Gastrocnemius medialis (tissue), 4 donors: Measurements from ENCODE around the gene SLC7A6. TPM values are rescaled to one million over a fixed set of nuclear protein-coding genes. Genes with fewer than 3 reads are reported as not detected.
A peak's percentile ranks its signal among the peaks of the same experiment; 100 is the strongest.

Experiments
- ATAC-seq, 2 donors: fragments of 150-250 bp; one replicate each; pipeline ENCODE4 v1.9.1; 2016
- DNase-seq, 2 donors: peaks; one replicate each; pipeline ENCODE4 v3.0.0-alpha.2; 2019
- H3K27ac ChIP-seq, 4 donors: fragments of 200-600 bp; sonication (generic); 1 replicate in 1 of 4; 2 replicates in 3 of 4; pipeline ENCODE4 v1.5.1; 2016 to 2018; ENCODE audit warnings: mild to moderate bottlenecking in 2 of 4, moderate library complexity in 1 of 4
- H3K27me3 ChIP-seq, 3 donors: fragments of 200-600 bp; sonication (generic) in 2 of 3; 1 replicate in 1 of 3; 2 replicates in 2 of 3; pipeline versions ENCODE4 v1.5.1 to v1.6.0; 2016 to 2019; ENCODE audit warnings: mild to moderate bottlenecking in 1 of 3, moderate library complexity in 1 of 3
- H3K36me3 ChIP-seq, 2 donors: fragments of 200-600 bp; sonication (generic) in 1 of 2; one replicate each; pipeline ENCODE4 v1.5.1; 2017 to 2018
- H3K4me1 ChIP-seq, 2 donors: fragments of 200-600 bp; sonication (generic) in 1 of 2; one replicate each; pipeline ENCODE4 v1.5.1; 2016 to 2017; ENCODE audit warnings: mild to moderate bottlenecking in 2 of 2
- H3K4me3 ChIP-seq, 4 donors: fragments of 200-600 bp; sonication (generic) in 3 of 4; 1 replicate in 1 of 4; 2 replicates in 3 of 4; pipeline ENCODE4 v1.5.1; 2016 to 2019; ENCODE audit warnings: mild to moderate bottlenecking in 2 of 4
- H3K9me3 ChIP-seq, 3 donors: fragments of 200-600 bp; sonication (generic) in 2 of 3; 1 replicate in 1 of 3; 2 replicates in 2 of 3; pipeline ENCODE4 v1.5.1; 2016 to 2019
- POLR2A ChIP-seq, 2 donors: fragments of 450-650 bp; IDR thresholded peaks; one replicate each; pipeline ENCODE4 v1.6.1; 2017; ENCODE audit warnings: antibody characterized with exemption in 2 of 2, mild to moderate bottlenecking in 2 of 2, moderate library complexity in 2 of 2
- in situ Hi-C, 4 donors: fragments of 200-750 bp; cut with MboI; loops; one replicate each; pipeline versions ENCODE4 v1.15.0 to v1.8.0; 2017; ENCODE audit warnings: low sequenced_read_pairs in 4 of 4
- intact Hi-C: fragments of 100-400 bp; cut with DNase I; formaldehyde crosslinking; loops from one replicate; pipeline ENCODE4 v1.15.1; 2023; ENCODE audit warnings: low total_unique reads
- total RNA-seq, 4 donors: library from RNA; depleted of rRNA; stranded (reverse); fragments of >200 nt; gene quantifications; one replicate each; pipeline versions ENCODE4 v1.1.0 to v1.2.3, GENCODE V29; 2016
- TF ChIP-seq, protein P1 (sequence below), 5 experiments: fragments of 450-650 bp in 3 of 5; fragments of 200-600 bp in 2 of 5; sonication (generic) in 2 of 5; IDR thresholded peaks in 4 of 5; conservative IDR thresholded peaks in 1 of 5; 1 replicate in 4 of 5; 2 replicates in 1 of 5; pipeline ENCODE4 v1.5.1; 2016 to 2019; ENCODE audit warnings: antibody characterized with exemption in 5 of 5, mild to moderate bottlenecking in 3 of 5, moderate library complexity in 3 of 5

The SLC7A6 gene
- total RNA-seq, 4 donors from 2014 or later, result 97.3 to 205 (median 117) TPM

- no peaks in the 10 kb centered on the region for H3K36me3 ChIP-seq
- H3K4me1 ChIP-seq, result peaks cover 21 to 28% of the 10 kb centered on the region in 2 donors
- no peaks in the 10 kb centered on the region for H3K9me3 ChIP-seq
- TF ChIP-seq, protein P1, sequence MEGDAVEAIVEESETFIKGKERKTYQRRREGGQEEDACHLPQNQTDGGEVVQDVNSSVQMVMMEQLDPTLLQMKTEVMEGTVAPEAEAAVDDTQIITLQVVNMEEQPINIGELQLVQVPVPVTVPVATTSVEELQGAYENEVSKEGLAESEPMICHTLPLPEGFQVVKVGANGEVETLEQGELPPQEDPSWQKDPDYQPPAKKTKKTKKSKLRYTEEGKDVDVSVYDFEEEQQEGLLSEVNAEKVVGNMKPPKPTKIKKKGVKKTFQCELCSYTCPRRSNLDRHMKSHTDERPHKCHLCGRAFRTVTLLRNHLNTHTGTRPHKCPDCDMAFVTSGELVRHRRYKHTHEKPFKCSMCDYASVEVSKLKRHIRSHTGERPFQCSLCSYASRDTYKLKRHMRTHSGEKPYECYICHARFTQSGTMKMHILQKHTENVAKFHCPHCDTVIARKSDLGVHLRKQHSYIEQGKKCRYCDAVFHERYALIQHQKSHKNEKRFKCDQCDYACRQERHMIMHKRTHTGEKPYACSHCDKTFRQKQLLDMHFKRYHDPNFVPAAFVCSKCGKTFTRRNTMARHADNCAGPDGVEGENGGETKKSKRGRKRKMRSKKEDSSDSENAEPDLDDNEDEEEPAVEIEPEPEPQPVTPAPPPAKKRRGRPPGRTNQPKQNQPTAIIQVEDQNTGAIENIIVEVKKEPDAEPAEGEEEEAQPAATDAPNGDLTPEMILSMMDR (IDR thresholded peaks at IDR 0.05 in 4 of 5, conservative IDR thresholded peaks at IDR 0.05 in 1 of 5), result no peak
- TF ChIP-seq POLR2A (IDR thresholded peaks at IDR 0.05), result no peak
- in situ Hi-C loops (loop anchor here in 1 of 4 donors (25.0 kb wide), 1 partner anchor 421 kb away; the partner anchor contains the start of genes RANBP10 and TSNAXIP1), intact Hi-C loops (no loop called here)
- H3K27me3 ChIP-seq, result no peaks in the 10 kb centered on the region
- H3K4me3 ChIP-seq, result no peak overlapping the region
- ATAC-seq, result no peak
- H3K27ac ChIP-seq, result peak overlapping the region in 3 of 4 donors; percentile 13 to 62 (median 52)
- peak in 1 of 2 donors; percentile 14 for DNase-seq
Observed at GRCh38 chr16:68233085-68233834, 31.1 kb upstream of the SLC7A6 start.

DNA sequence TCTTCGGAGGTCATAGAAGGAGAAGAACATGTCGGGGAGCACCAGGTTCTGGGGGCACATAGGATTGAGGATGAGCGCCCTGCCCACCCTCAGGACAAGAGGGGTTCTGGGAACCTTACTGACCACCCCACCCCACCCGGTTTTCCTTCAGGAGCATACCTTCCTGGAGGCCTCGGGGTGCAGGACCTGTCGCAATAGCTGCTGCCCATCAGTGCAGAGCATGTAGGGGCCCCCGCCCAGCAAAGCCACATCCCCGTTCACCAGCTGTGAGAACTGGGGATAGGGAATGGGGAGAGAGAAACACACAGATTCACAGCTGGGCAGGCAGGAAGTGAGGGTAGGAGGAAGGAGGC lies 30.5 kb upstream of the SLC7A6 start:
- in situ Hi-C loops, result loop anchor here in 1 of 4 donors (25.0 kb wide), 1 partner anchor 422 kb away; the partner anchor contains the start of genes RANBP10 and TSNAXIP1
- no peak for TF ChIP-seq POLR2A (IDR thresholded peaks at IDR 0.05)
- TF ChIP-seq, protein P1 (IDR thresholded peaks at IDR 0.05 in 4 of 5, conservative IDR thresholded peaks at IDR 0.05 in 1 of 5), result no peak
- Histone ChIP-seq H3K27me3 (no peaks in the 10 kb centered on the region), H3K36me3 (no peaks in the 10 kb centered on the region), H3K4me3 (no peak overlapping the region), H3K27ac (peak overlapping the region in 3 of 4 donors; percentile 24 to 62 (median 52)), H3K4me1 (peaks cover 17 to 25% of the 10 kb centered on the region in 2 donors), H3K9me3 (no peaks in the 10 kb centered on the region)
- intact Hi-C loops, result no loop called here
- DNase-seq (peak in 1 of 2 donors; percentile 14), ATAC-seq (no peak)

DNA sequence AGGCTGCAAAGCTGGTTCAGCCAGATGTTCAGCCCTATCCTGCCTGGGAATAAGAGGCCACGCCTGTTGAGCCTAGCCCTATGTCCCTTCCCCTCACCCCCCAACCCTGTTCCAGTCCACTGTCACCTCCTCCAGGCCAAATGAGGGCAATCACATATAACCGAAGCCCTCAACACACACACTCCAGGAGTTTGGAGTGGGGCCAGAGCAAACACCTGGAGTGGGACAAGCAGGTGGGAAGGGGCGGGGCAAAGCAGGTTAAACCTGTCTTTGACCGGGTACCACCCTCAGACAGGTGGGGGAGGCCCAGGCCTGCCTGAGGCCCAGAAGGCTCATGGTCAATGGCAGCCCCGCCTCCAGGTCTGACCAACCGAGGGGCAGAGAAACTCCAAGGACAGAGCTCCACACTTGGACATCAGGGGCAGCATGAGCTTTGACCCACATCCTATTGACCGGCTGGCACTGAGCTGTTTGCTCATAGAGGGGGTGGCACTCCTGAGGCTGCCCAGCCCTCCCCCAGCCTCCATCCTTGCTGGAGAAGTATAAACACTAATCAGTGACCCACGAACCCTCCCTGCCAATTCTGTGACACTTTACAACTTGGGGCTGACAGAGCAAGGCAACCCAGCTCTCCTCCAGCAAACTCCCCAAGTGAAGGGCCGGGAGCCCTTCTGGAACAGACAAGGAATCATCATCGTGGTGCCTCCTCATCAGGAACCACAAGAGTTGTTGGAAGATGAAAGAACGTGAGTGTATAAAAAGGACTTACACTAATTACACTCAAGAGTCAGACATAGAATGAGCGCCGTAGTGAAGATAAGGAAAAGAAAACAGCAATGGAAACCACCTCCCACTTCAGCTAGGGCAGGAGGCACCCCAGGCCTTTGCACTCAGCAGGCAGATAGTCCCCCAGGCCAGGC lies 29.9 kb upstream of the SLC7A6 start:
- intact Hi-C loops, result no loop called here
- H3K4me3 ChIP-seq, result no peak overlapping the region
- in situ Hi-C loops, result loop anchor here in 1 of 4 donors (25.0 kb wide), 1 partner anchor 422 kb away; the partner anchor contains the start of genes RANBP10 and TSNAXIP1
- DNase-seq (peak in 1 of 2 donors; percentile 31), ATAC-seq (no peak)
- H3K27me3 ChIP-seq, result no peaks in the 10 kb centered on the region
- TF ChIP-seq POLR2A (IDR thresholded peaks at IDR 0.05), result no peak
- TF ChIP-seq, protein P1 (IDR thresholded peaks at IDR 0.05 in 4 of 5, conservative IDR thresholded peaks at IDR 0.05 in 1 of 5), result no peak
- H3K36me3 ChIP-seq, result no peaks in the 10 kb centered on the region
- H3K4me1 ChIP-seq, result peaks cover 12 to 19% of the 10 kb centered on the region in 2 donors
- H3K27ac ChIP-seq, result peak overlapping the region in 3 of 4 donors; percentile 24 to 62 (median 52)
- no peaks in the 10 kb centered on the region for H3K9me3 ChIP-seq

DNA sequence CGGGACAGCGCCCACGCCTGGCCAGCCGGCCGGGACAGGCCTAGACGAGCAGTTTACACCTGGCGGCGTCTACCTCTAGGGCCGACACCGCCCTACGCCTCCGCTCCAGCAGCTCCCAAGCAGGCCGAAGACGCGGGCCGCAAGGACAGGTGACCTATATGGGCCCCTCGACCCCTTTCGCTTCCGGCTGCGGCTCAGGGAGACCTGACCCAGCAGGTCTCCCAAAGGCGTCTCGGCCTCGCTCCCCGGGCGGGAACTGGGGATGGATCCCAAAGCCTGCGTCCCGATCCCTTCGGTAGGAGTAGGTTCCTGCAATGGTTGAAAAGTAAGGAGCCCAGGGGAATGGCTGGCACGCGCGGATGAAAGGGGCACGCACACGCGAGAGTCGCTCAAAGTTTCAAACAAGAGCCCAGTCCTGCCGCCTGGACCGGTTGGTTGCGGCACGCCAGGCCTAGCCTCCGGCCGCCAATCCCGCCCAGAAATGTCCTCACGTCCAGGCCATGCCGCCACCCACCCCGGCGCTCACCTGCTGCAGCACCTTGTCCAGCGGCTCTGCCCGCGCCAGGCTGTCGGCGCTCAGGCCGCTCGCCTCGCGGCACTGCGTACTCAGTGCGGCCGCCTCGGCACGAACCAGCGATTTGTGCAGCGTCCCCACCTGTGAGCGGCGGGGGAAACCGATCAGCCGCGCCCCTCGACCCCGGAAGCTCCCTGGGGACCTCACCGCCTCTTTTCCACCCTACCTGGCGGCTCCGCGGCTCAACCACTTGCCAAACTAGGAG lies 29.0 kb upstream of the SLC7A6 start:
- ATAC-seq (no peak), DNase-seq (peak in 1 of 2 donors; percentile 36)
- in situ Hi-C loops (loop anchor here in 1 of 4 donors (25.0 kb wide), 1 partner anchor 423 kb away; the partner anchor contains the start of genes RANBP10 and TSNAXIP1), intact Hi-C loops (no loop called here)
- H3K27ac ChIP-seq, result peak overlapping the region in 3 of 4 donors; percentile 24 to 94 (median 52)
- H3K9me3 ChIP-seq, result no peaks in the 10 kb centered on the region
- TF ChIP-seq POLR2A (IDR thresholded peaks at IDR 0.05), result no peak
- TF ChIP-seq, protein P1 (IDR thresholded peaks at IDR 0.05 in 4 of 5, conservative IDR thresholded peaks at IDR 0.05 in 1 of 5), result no peak
- no peaks in the 10 kb centered on the region for H3K27me3 ChIP-seq
- peaks cover 16 to 26% of the 10 kb centered on the region in 2 donors for H3K4me1 ChIP-seq
- peak overlapping the region in 1 of 4 donors; percentile 35 for H3K4me3 ChIP-seq
- H3K36me3 ChIP-seq, result no peaks in the 10 kb centered on the region
